CD4-positive, alpha-beta T cell treated with Interferon alpha-2 for 1 hour (primary cell): Measurements from ENCODE around the gene PHYKPL.

ENCODE experiments used
- DNase-seq, 2 donors: peaks; one replicate each; pipeline ENCODE4 v3.0.0-alpha.2; 2020 to 2022

Gene PHYKPL

DNA sequence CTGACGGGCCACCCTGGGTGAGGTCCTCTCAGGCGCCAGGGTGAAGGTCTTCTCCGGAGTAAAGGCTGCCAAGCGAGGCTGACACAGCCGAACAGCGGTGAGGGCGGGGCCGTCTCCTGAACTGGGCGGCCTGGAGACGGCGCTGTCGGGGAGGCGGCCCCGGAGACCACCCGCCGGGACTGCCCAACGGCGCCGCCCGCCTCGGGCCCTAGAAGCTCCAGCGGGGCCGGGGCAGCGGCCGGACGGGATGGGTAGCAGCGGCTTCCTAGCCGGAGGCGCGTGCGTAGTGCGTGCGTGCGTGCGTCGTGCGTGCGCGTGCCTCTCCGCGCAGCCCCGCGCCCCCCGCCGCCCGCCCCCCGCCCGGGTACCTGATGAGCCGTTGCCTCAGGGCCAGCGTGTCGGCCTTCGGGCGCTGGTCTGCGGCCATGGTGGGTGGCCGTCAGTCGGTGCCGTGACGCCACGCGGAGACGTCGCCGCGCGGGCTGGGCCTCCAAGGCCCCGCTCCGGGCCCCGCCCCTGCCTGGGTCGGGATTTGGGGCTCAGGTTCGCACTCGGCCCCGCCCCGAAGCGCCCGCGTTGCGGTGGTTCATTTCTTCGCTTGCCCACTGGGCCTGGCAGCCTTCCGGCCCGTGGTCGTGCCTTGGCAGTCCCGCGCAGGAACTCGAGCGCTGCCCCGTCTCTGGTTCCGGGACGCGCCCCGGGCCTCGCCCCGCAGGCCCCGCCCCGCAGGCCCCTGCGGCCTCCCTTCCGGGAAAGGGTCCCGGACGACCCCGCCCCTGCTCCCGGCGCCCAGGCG is at the start of gene PHYKPL:
TSS of gene PHYKPL (minus strand) at position 679 of the 796 bp plus-strand sequence. CDS start at position 427, 252 bp downstream.
- peak; percentile 65 to 80 for DNase-seq

DNA sequence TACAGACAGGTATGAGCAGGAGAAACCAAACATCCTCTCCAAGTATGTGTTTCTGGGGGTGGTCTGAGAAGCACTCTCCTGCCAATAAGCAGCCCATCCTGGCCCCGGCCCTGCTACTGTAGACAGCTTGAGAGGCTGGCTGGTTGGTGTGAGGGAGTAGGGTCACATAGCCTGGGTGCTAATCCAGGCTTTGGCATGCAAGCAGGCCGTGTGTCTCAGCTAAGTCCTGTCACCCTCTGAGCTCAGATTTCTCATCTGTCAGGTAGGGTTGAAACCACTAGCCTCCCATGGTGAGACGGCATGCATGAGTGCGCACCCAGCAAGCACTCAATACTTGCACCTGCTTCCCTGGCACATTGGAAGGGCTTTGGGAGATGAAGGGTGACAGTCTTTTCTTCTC is 49.8 kb upstream of the PHYKPL start:
- no peak for DNase-seq

DNA sequence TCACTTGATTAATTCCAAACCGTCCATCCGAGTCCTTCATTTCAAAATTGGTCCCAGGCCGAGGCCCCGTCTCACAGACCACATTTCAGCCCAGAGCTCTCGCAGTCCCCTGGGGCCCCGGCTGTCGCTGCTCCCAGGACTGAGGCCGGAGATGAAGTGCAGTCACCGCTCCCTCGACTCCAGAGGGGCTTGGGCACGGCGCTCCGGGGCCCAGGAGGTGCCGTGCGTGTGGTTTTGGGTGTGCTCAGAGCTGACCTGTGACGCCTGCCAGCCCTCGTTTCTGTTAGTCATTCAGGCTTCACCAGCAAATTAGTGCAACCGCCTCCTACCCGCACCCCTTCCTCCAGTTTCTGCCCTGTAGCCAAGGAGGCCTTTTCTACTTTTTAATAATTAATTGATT is 48.7 kb upstream of the PHYKPL start:
- DNase-seq, result no peak

DNA sequence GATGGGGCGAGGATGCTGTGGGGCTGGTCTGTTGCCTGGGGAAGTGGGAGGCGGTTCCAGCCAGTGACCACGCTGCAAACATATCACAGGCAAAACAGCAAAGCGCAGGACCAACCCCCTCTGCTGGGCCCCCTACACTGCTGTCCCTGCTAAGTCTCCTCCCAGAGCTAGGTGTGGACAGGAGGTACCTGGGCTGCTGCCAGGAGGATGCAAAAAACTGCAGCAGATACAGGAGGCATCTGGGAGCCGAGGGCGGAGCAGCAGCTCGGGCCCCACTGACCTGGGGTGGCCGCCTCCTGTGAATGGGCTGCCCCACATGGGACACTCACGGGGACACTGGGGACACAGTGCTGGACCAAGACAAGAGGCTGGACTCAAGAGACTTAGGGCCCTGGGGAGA is 48.0 kb upstream of the PHYKPL start:
- no peak for DNase-seq

DNA sequence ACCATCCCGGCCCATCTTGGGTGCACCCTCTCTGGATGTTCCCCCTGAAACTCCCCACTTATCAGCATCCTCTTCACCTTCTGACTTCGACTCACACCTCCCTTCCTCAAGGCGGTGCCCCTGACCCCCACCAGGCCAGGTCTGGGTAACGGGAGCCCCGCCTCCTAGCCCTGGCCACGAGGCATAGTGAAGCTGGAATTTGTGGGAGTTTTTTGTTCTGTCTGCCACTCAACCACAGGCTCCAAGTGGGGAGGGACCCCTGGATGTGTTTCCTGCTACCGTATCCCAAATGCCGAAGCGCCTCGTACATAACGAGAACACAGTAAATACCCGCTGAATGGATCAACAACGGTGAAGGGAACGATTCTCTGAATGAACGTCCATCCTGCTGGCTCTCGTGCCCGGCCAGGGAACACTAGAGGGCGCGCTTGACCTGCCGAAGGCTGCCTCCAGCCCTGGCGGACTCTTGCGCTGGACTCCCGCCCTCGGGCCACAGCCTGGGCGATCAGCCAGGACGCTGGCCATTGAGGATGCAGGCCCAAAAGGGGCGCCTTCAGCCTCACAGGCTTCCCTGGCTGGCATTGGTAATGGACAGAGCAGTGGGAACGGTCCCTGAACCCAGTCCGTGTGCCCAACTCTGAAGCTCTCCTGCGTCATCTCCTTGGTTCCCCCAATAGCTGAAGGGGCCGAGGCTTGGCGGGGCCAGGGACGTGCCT is 47.3 kb upstream of the PHYKPL start:
- DNase-seq, result peak; percentile 53 to 57

DNA sequence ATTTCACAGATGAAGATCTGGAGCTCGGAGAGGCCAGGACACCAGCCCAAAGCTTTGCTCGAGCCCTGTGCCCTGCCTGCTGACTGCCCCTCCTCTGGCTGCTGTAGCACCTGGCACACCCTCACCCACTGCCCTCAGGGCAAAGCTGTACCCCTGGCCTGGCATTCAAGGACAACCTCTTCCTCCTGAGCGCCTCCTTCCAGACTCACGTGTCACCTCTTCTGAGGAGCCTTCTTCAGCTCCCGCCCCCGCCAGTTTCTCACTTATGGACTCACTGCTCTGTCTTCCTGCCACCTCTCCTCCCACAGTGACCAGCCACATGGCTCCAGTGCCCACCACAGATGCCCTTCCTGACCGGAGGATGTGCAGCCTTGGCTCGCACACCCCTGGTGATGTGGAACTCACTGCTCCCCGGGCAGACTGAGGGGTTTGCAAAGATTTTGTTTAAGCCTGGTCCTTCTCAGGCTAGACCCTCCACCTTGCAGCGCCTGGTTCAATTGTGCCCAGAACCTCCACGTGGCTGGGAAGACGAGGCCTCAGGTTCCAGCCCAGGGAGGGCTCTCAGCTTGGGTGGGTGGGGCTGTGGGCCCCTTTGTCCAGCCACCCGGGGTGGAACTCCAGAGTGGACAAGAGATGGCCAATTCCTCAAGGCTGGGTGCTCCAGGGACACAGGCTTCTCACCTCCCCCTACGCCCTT is 46.6 kb upstream of the PHYKPL start:
- DNase-seq, result no peak

DNA sequence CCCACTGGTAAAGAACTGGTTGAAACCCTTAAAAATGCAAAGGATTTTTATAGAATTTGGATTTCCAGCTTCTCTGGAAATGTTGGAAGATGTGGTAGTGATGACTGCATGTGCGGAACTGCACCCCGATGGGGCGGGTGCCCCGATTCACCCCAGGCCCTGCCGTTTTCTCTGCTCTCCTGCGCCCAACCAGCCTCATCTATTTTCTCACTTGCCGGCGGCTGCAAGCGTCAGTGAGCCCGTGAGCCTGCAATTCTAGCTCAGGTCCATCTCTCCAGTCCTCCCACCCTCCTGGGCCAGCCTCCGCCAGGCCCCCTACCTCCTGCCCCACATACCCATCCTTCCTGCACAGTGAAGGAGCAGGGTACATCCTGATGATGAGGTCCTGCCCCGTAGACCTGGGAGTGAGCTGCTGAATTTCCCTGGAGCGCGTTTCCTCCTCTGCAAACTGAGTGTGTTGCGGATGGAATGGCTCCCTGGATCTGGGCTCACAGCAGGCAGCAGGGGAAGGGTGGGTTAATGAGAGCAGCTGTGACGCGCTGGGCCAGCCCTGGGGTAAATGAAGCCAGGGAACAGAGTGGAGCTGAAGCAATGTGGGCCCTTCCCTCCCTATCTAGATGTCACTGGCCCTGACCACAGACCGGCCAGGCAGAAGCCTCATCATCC is 45.9 kb upstream of the PHYKPL start:
- no peak for DNase-seq

DNA sequence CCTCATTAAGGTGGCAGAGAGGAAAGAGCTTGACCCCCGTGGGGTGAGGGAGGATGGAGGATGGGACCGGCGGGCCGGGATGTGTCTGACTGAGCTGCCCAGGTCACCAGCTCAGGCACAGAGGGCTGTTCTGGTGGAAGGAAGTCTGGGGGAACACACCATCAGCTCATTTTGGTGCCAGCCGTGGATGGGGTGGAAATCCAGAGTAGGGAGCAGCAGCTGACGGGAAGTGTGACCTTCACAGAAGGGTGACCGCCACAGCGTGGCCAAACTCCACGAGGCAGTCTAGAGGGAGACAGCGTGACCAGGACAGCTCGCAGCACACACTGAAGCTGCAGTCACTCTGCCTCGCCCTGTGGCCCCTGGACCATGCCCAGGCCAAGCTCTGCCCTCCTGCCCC is 45.3 kb upstream of the PHYKPL start:
- no peak for DNase-seq

DNA sequence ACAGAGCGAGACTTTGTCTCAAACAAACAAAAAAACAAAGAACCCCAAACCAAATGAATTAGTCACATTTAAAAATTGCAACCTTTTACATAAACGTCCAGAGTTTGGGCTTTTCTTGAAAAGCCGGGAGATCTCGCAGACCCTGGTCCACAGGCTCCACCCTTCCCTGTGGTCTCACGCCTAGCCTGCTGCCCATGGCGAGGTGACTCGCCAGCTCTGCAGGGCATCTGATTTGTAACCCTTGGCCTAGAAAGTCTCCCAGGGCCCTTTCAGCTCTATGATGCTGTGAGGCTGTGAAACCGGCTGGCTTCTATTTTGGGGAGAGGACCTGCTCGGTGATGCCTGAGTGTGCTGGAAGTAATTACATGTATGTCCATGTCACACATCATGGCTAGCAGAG is 44.7 kb upstream of the PHYKPL start:
- DNase-seq, result no peak

DNA sequence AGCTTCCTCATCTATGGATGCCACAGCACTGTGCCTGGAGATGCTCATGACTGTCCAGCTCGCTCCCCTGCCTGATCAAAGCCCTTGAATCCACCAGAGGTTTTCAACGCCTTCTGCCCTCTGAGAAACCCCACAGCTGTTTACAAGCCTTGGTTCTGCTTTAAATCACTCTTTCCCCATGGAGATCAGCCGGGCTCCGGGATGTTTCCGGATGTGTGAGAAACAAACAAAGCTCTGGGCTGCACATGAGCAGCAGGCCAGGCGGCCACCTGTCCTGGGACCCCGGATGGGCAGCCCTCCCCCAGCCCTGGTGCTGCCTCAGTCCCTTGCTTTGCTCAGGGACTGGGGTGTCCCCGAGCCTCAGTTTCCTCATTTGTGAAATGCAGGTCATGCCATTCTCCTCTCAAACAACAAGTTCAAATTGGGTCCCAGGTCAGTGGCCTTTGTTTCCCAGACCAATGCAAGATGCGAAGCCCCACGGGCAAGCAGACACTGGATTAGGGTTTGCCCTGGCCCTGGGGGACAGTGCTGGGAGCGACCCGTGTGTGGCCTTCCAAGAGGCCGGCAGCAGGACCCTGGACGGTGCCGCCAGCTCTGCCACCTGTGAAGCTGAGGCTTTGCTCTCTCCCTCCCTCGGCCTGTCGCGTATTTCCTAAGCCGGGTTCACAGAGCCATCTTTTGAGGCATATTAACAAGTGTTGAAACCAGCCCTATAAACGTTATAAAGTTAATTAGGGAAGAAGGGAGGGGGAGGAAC is 42.4 kb upstream of the PHYKPL start:
- no peak for DNase-seq

DNA sequence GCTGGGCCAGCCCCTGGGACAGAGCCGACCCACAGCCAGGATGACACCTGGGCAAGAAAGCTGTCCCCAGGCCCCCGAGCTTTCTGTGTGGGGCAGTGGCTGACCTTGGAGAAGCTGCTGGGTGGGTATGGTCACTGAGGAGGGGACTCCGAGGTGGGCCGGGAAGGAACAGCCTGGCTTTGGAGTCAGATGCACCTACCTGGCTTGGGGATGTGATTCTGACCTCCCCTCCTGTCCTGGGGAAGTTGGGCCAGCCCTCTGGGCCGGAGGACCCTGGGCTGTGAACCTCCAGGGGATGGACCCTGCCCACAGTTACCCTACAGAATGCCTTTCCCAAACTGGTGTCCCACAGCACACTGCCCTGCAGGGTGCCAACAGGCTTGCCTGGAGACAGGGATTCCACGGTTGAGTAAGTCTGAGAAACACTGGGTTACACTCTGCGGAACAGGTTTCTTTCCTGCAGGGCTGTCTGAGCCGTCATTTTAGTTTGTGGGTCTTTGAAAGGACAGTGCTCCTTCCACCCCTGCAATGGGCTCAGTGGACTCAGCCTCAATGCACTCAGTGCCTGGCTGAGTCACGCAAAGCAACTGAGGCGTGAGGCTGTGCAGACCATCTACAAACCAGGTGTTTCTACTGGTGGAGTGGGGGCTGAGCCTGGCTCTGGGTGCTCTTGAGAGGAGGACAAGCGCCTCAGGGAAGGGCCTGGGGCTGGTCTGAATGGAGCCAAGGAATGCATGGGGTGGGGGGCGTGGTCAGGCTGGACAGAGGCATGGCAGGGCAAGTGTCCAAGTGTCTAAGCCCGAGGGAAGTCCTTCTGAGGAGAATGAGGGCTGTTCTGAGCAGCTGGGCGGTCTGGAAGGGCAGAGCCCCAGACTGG is 41.3 kb upstream of the PHYKPL start:
- no peak for DNase-seq

DNA sequence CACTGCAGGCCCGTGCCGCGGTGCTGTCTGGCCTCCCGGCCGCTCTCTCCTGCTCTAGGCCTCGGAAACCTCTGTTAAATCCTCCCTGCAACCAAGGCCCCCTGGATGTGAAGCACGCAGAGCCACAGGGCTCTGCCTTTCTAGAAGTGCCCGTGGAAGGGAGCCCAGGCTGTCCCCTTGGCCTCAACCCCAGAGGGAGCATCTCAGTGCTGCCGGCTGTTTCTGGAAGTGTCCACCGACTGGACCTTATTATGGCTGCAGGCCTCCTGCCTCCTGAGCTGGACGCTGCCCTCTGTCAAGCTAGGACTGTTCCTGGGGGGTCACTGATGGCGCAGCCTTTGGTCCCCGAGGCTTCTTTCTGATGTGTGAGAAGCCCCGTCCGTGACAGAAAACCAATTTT is 40.4 kb upstream of the PHYKPL start:
- no peak for DNase-seq

DNA sequence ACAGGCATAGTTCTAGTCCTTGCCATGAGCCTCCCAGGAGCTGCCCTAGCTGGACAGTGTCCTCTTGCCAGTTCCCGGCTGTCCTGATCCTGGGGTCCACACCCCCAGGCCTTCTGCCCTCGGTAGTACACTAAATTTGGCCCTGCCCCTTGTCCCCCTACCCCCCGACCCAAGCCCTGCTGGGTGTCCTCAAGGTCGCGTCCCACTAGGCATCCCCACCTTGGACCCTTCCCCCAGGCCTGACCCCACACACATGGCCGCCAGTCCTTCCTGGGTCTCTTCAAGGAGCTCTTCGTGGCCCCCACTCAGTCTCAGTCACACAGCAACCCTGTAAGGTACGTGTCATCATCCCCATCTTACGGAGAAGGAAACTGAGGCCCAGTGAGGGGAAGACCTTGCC is 40.0 kb upstream of the PHYKPL start:
- DNase-seq, result no peak

DNA sequence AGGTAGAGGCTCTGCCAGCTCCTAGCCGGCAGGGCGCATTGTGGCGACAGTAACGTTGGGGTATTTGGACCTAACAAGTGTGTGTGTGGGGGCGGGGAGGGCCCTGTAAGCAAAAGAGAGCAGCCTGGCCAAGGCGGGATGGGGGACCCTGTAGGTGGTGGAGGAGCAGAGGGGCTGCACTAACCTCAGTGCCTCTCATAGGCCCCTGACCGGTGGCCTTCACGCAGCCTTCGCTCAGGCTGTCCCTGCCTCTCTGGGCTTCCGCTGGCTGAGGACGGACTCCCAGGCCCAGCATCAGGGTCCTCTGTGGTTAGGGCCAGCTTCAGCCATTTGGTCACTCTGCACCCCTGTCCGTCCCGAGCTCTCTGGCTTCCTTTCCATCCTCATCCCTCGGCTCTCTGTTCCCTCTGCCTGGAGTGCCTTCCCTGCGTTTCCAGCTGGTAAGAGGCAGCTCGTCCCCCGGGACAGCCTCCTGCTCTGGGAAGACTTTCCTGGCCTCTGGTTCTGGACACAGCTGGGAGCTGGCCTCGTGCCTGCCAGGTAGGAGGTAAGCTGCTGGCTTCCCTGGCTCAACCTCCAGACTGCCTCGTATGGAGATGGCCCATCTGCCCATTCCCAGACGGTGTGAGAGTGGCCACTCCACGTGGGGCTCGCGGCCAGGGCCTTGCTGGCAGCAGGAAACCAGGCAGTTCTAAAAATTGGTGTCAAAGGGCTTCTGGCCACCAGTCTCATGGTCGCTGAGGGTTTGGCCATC is 39.3 kb upstream of the PHYKPL start:
- no peak for DNase-seq

DNA sequence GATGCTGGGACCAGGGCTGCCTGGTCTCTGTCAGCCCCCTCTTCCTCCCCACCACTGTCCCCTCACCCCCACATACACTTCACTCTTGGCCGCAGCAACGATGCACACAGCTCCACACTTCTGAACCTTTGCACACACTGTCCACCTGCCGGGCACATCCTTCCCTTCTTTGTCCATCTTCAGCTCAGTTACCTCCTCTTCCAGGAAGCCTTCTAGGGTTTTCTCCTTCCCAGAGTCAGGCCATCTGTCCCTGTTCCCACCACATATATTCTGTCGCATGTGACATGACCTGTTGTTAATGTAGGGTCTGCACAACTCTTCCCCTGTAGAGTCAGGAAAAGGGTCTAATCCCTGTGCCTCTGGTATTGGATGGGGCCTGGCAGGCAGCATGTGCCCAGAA is 38.6 kb upstream of the PHYKPL start:
- no peak for DNase-seq

DNA sequence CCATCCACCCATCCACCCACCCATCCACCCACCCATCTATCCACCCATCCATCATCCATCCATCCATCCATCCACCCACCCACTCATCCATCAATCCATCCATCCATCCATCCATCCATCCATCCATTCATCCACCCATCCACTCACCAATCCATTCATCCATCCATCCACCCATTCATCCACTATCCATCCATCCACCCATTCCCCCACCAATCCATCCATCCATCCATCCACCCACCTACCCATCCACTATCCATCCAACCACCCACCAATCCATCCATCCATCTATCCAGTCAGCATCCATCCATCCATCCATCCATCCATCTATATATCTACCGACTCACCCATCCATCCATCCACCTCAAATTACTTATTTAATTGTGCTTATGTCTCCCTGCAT is 36.9 kb upstream of the PHYKPL start:
- no peak for DNase-seq

DNA sequence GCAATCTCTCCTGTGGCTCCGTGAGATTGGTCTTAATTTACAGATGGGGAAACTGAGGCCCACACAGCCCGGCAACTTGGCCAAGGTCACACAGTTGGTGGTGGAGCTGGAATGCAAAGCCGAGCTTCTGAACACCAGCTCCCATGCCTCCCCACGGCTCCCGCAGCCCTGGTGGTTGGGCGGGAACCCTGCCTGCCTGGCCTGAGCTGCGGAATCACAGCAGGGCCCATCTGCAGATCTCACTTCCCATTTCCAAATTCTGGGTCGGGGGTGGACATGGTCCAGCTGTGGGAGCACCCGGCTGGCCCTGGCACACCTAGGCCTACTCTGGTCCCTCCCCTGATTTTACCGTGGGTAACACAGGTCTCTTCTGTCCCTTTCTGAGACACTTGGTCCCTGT is 35.3 kb upstream of the PHYKPL start:
- DNase-seq, result no peak

DNA sequence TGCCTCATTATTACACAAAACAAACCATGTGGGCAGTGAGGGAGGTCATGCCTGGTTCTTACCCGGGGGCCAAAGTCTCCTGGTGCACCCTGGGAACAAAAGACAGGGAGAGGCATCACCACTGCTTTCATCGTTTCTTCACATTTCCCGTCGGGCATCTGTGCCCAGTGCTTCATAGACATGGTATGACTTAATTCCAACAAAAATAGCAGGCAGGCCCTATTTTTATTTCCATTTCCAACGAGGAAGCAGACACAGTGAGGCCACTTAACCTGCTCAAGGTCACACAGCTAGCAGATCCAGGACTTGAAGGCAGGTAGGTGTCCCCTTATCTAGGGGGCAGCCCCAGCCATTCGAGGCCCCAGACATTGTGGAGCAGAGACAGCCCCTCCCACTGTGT is 34.6 kb upstream of the PHYKPL start:
- no peak for DNase-seq

DNA sequence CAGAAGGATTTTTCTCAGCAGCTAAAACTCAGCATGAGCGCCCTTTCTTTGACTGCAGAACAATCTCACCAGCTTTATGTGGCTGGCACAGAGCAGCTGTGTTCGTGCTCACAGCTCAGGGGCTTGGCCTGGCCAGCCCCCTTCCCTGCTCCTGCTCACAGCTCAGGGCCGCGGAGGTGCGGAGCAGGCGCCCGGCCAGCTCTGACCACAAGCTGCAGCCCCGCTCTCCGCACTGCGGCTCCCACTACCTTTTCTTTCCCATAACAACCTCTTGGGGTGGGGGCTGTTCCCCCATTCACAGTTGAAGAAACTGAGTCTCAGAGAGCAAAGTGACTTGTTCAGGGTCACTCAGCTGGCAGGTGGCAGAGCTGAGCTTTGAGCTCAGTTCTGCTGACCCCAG is 34.0 kb upstream of the PHYKPL start:
- DNase-seq, result no peak

DNA sequence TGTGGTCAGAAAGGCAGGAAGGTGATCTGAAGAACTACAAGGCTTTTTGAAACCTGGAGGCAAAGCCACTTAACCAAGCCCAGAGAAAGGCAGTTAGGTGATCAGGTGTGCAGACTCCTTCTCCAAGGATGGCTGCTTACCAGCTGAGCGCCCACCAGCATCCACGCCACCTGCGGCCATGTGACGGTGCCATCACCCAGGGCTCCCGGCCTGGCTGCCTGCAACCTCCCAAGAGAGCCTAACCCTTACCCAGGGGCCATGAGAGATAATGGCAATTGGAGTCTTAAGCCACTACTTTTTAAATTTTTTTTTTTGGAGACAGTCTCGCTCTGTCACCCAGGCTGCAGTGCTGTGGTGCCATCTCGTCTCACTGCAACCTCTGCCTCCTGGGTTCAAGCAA is 33.1 kb upstream of the PHYKPL start:
- DNase-seq, result no peak

DNA sequence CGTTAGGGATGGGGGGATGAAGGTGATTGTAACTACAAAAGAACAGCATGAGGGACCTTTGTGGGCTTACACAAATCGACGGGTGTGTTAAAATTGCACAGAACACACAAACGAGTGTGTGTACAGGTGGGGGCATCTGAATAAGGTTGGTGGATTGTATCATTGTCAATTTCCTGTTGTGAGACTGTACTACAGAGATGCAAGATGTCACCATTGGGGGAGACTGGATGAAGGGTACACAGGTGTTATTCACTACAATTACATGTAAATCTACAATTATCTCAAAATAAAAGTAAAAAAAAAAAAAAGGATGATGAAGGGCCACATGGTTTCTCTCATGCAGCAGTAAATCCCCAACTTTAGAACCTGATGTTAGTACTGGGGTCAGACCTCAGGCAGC is 31.4 kb upstream of the PHYKPL start:
- no peak for DNase-seq
